GM10266 (cell line): ENCODE measurements around the gene TCAP.
"Not testable (repeated sequence)": the region's sequence is repeated elsewhere in the genome, so short reads cannot be mapped to it uniquely, and the experiment has no call there.

Experiments used
- DNase-seq: peaks from one replicate; pipeline ENCODE4 v3.0.0; 2012; ENCODE audit errors: extremely low spot score
- TF ChIP-seq, protein P1 (sequence below): IDR thresholded peaks from 2 replicates; pipeline ENCODE4 v1.5.1; 2012; ENCODE audit warnings: mild to moderate bottlenecking, low read depth; ENCODE audit not compliant: control insufficient read depth, insufficient read depth; ENCODE audit errors: missing control alignments

The TCAP gene

DNA sequence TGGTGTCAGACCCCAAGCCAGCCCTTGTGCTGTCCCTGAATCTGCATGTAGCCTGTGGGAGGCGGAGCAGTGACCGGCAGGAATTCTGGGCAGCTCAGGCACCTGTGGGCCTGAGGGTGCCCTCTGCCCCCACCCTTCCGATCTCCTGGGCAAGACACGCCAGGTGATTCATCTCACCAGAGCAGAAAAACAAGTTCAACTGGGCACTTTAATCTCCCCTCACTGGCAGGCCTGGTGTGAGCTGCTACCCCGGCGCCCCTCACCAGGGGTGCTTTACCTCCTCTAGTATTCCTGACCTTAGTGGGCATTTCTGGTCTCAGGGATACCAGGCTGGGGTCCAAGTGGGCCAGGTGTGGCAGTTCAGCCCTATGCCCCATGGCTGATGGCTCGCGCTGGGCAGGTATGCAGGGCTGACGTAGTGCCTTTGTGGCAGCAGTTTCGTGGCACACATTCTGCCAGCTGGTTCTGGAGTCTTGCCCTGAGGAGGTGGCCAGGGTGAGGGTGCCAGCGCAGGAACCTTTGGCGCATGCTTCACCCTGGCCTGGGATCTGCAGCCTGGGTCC is 40.7 kb downstream of the TCAP start:
- TF ChIP-seq, protein P1, sequence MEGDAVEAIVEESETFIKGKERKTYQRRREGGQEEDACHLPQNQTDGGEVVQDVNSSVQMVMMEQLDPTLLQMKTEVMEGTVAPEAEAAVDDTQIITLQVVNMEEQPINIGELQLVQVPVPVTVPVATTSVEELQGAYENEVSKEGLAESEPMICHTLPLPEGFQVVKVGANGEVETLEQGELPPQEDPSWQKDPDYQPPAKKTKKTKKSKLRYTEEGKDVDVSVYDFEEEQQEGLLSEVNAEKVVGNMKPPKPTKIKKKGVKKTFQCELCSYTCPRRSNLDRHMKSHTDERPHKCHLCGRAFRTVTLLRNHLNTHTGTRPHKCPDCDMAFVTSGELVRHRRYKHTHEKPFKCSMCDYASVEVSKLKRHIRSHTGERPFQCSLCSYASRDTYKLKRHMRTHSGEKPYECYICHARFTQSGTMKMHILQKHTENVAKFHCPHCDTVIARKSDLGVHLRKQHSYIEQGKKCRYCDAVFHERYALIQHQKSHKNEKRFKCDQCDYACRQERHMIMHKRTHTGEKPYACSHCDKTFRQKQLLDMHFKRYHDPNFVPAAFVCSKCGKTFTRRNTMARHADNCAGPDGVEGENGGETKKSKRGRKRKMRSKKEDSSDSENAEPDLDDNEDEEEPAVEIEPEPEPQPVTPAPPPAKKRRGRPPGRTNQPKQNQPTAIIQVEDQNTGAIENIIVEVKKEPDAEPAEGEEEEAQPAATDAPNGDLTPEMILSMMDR, result no peak
- no peak for DNase-seq

- no peak for DNase-seq
- TF ChIP-seq, protein P1, result no peak
Observed at GRCh38 chr17:39706383-39706782, 41.2 kb downstream of the TCAP start.

GRCh38 chr17:39706921-39707337 is 41.8 kb downstream of the TCAP start:
- TF ChIP-seq, protein P1, result no peak
- no peak for DNase-seq

GRCh38 chr17:39709319-39709997 is 44.3 kb downstream of the TCAP start:
- TF ChIP-seq, protein P1, result no peak
- no peak for DNase-seq

GRCh38 chr17:39709998-39710964 is 45.1 kb downstream of the TCAP start:
- DNase-seq, result no peak

DNA sequence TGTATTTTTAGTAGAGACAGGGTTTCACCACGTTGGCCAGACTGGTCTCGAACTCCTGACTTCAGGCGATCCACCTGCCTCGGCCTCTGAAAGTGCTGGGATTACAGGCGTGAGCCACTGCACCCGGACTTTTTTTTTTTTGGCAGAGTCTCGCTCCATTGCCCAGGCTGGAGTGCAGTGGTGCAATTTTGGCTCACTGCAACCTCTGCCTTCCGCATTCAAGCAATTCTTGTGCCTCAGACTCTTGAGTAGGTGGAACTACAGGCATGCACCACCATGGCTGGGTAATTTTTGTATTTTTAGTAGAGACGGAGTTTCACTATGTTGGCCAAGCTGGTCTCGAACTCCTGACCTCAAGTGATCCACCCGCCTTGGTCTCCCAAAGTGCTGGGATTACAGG is 45.9 kb downstream of the TCAP start:
- DNase-seq, result not testable (repeated sequence)

More at GRCh38 chr17:39709998-39710964, 45.1 kb downstream of the TCAP start:
- TF ChIP-seq, protein P1, result no peak

DNA sequence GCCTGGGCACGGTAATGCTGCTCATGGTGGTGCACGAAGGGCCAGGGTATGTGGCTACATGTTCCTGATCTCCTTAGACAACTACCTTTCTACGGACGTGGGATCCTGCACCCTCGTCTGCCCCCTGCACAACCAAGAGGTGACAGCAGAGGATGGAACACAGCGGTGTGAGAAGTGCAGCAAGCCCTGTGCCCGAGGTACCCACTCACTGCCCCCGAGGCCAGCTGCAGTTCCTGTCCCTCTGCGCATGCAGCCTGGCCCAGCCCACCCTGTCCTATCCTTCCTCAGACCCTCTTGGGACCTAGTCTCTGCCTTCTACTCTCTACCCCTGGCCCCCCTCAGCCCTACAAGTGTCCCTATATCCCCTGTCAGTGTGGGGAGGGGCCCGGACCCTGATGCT is 46.7 kb downstream of the TCAP start:
- DNase-seq, result no peak
- TF ChIP-seq, protein P1, result no peak
